Measurements from ENCODE around the gene UNC5CL.

UNC5CL gene

DNA sequence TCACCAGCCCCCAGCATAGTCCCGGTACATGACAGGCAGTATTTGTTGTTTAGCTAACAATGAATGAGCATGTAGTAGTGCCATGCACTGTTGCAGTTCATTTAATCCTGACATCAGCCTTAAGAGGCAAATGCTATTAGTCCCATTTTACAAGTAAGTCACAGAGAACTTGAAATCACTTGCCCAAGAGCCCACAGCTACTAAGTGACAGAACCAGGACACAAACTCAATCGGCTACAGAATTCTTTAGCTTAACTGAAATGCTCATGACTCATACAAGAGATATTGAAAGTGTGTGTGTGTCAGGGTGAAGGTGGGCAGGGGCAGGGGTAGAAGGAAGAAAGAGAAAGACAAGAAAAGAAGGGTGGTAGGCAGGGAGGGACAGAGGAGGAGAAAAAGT is 52.7 kb downstream of the UNC5CL start:
- CTCF ChIA-PET = interaction anchor here (0.9 to 1.7 kb wide), 3 partner anchors 9 to 83 kb away, joined by 3 to 4 read pairs (median 4); no protein-coding TSS in a partner anchor
- TF ChIP-seq CTCF (IDR thresholded peaks at IDR 0.05; ENCODE audit: insufficient read depth, low read length, missing control alignments) = no peak
- DNase-seq (ENCODE audit: low read depth, low spot score) = no peak
- POLR2A ChIA-PET = no interaction called here
- no peak overlapping the region for H3K4me3 ChIP-seq (ENCODE audit: low read depth, low read length)

GRCh38 chr6:40983752-40984151 is 55.3 kb downstream of the UNC5CL start:
- ChIA-PET CTCF (no interaction called here), POLR2A (no interaction called here)
- DNase-seq (ENCODE audit: low read depth, low spot score) = no peak
- TF ChIP-seq CTCF (IDR thresholded peaks at IDR 0.05; ENCODE audit: insufficient read depth, low read length, missing control alignments) = no peak
- no peak overlapping the region for H3K4me3 ChIP-seq (ENCODE audit: low read depth, low read length)

DNA sequence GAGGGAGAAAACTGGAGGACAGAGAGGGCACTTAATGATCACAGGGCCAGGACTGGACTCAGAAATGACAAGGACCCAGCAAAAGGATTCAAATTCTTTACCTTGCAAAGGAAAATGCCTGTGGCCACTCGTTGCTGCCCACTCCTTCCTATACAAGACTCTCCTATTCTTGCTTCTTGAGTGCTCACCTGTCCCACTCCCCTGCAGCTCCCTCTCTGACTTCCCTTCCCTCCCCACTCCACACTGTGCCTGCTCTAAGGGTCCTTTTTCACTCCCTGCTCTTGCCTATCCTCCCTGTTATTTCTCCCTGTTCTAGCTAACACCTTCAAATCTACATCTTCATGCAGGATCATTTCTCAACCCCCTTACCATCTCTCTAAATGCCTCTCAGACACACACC is 56.1 kb downstream of the UNC5CL start:
- no peak for TF ChIP-seq CTCF (IDR thresholded peaks at IDR 0.05; ENCODE audit: insufficient read depth, low read length, missing control alignments)
- ChIA-PET CTCF (interaction anchor here (1.1 to 2.1 kb wide), 3 partner anchors 8 to 16 kb away, joined by 3 to 5 read pairs (median 4); no protein-coding TSS in a partner anchor), POLR2A (no interaction called here)
- no peak overlapping the region for H3K4me3 ChIP-seq (ENCODE audit: low read depth, low read length)
- no peak for DNase-seq (ENCODE audit: low read depth, low spot score)

GRCh38 chr6:40978687-40979289 is 60.2 kb downstream of the UNC5CL start:
- POLR2A ChIA-PET = no interaction called here
- no peak for TF ChIP-seq CTCF (IDR thresholded peaks at IDR 0.05; ENCODE audit: insufficient read depth, low read length, missing control alignments)
- CTCF ChIA-PET = no interaction called here
- H3K4me3 ChIP-seq (ENCODE audit: low read depth, low read length) = no peak overlapping the region
- DNase-seq (ENCODE audit: low read depth, low spot score) = no peak

- no peak for TF ChIP-seq CTCF (IDR thresholded peaks at IDR 0.05; ENCODE audit: insufficient read depth, low read length, missing control alignments)
- CTCF ChIA-PET = interaction anchor here (0.7 to 1.3 kb wide), 4 partner anchors 9 to 50 kb away, joined by 3 to 7 read pairs (median 4); no protein-coding TSS in a partner anchor
- POLR2A ChIA-PET = no interaction called here
Measured at GRCh38 chr6:40977695-40978094, 61.3 kb downstream of the UNC5CL start.

DNA sequence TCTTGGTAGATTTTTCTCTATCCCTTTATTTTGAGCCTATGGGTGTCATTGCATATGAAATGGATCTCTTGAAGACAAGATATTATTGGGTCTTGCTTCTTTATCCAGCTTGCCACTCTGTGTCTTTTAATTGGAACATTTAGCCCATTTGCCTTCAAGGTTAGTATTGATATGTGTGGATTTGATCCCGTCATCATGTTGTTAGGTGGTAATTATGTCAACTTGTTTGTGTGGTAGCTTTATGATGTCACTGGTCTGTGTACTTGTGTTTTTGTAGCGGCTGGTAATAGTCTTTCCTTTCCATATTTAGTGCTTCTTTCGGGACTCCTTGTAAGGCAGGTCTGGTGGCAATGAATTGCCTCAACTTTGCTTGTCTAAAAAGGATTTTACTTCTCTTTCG is 61.9 kb downstream of the UNC5CL start:
- POLR2A ChIA-PET = no interaction called here
- DNase-seq (ENCODE audit: low read depth, low spot score) = no peak
- TF ChIP-seq CTCF (IDR thresholded peaks at IDR 0.05; ENCODE audit: insufficient read depth, low read length, missing control alignments) = no peak
- no peak overlapping the region for H3K4me3 ChIP-seq (ENCODE audit: low read depth, low read length)
- CTCF ChIA-PET = interaction anchor here (1.1 to 1.3 kb wide), 4 partner anchors 10 to 61 kb away, joined by 3 to 7 read pairs (median 4); no protein-coding TSS in a partner anchor

More at GRCh38 chr6:40977695-40978094, 61.3 kb downstream of the UNC5CL start:
- H3K4me3 ChIP-seq (ENCODE audit: low read depth, low read length) = no peak overlapping the region
- no peak for DNase-seq (ENCODE audit: low read depth, low spot score)
